Panc1 (cell line): ENCODE measurements around the gene GNAI1.

ENCODE experiments used
- POLR2AphosphoS5 ChIP-seq: IDR thresholded peaks from 2 replicates; pipeline ENCODE4 v1.6.1; 2012; ENCODE audit warnings: mild to moderate bottlenecking, low read depth, low read length, moderate library complexity
- SIN3A ChIP-seq: IDR thresholded peaks from 2 replicates; pipeline ENCODE4 v1.6.1; 2012; ENCODE audit warnings: low read depth, mild to moderate bottlenecking, low read length, moderate library complexity, borderline replicate concordance; ENCODE audit not compliant: insufficient read depth
- TCF7L2 ChIP-seq: IDR thresholded peaks from 2 replicates; pipeline ENCODE4 v1.6.1; 2011; ENCODE audit warnings: mild to moderate bottlenecking, low read depth, low read length, inconsistent platforms
- TF ChIP-seq, protein P1 (sequence below): fragments of 450-650 bp; IDR thresholded peaks from 2 replicates; pipeline ENCODE4 v1.5.1; 2017; ENCODE audit warnings: mild to moderate bottlenecking
- TF ChIP-seq, protein P2 (sequence below), 2 experiments: IDR thresholded peaks; 2 replicates each; pipeline ENCODE4 v1.6.1; 2011 to 2012; ENCODE audit warnings: low read depth in 2 of 2, control low read depth in 1 of 2, low read length in 1 of 2, mild to moderate bottlenecking in 1 of 2, moderate library complexity in 1 of 2; ENCODE audit not compliant: insufficient read depth in 1 of 2

DNA sequence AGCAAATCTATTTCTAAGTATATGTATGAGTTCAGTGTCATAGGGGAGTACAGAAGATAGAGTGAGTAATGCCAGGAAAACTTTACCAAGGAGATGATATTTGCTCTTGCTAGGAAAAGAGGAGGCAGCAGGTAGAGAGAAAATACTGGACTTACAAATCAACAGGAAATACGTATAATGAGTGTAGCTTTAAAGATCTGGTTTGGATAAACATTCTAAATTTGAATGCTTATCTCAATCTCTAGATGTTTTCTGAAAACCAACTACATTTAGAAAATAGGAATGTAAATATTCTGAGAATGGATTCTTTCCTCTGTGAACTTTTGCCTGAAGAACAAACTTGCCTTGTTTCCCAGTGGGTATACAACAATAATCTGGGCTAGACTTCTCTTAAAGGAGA, 46.9 kb upstream of the GNAI1 start:
- TF ChIP-seq SIN3A, result no peak
- TF ChIP-seq, protein P1, sequence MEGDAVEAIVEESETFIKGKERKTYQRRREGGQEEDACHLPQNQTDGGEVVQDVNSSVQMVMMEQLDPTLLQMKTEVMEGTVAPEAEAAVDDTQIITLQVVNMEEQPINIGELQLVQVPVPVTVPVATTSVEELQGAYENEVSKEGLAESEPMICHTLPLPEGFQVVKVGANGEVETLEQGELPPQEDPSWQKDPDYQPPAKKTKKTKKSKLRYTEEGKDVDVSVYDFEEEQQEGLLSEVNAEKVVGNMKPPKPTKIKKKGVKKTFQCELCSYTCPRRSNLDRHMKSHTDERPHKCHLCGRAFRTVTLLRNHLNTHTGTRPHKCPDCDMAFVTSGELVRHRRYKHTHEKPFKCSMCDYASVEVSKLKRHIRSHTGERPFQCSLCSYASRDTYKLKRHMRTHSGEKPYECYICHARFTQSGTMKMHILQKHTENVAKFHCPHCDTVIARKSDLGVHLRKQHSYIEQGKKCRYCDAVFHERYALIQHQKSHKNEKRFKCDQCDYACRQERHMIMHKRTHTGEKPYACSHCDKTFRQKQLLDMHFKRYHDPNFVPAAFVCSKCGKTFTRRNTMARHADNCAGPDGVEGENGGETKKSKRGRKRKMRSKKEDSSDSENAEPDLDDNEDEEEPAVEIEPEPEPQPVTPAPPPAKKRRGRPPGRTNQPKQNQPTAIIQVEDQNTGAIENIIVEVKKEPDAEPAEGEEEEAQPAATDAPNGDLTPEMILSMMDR, result no peak
- TF ChIP-seq POLR2AphosphoS5, result no peak
- TF ChIP-seq, protein P2, sequence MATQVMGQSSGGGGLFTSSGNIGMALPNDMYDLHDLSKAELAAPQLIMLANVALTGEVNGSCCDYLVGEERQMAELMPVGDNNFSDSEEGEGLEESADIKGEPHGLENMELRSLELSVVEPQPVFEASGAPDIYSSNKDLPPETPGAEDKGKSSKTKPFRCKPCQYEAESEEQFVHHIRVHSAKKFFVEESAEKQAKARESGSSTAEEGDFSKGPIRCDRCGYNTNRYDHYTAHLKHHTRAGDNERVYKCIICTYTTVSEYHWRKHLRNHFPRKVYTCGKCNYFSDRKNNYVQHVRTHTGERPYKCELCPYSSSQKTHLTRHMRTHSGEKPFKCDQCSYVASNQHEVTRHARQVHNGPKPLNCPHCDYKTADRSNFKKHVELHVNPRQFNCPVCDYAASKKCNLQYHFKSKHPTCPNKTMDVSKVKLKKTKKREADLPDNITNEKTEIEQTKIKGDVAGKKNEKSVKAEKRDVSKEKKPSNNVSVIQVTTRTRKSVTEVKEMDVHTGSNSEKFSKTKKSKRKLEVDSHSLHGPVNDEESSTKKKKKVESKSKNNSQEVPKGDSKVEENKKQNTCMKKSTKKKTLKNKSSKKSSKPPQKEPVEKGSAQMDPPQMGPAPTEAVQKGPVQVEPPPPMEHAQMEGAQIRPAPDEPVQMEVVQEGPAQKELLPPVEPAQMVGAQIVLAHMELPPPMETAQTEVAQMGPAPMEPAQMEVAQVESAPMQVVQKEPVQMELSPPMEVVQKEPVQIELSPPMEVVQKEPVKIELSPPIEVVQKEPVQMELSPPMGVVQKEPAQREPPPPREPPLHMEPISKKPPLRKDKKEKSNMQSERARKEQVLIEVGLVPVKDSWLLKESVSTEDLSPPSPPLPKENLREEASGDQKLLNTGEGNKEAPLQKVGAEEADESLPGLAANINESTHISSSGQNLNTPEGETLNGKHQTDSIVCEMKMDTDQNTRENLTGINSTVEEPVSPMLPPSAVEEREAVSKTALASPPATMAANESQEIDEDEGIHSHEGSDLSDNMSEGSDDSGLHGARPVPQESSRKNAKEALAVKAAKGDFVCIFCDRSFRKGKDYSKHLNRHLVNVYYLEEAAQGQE (IDR thresholded peaks at IDR 0.05; ENCODE audit: insufficient read depth in 1 of 2, low read depth in 2 of 2, low read length in 1 of 2), result no peak
- no peak for TF ChIP-seq TCF7L2
